Activated naive CD4-positive, alpha-beta T cell treated with anti-CD3 and anti-CD28 coated beads for 36 hours (primary cell): ENCODE measurements around the gene DIP2A. TPM values are rescaled to one million over a fixed set of nuclear protein-coding genes. Genes with fewer than 3 reads are reported as not detected.

Experiments
- CTCF ChIA-PET: fragments of 350-600 bp; sonication (Branson Sonifier 250); formaldehyde crosslinking; loops from one replicate; lab custom pipeline; 2021; ENCODE audit warnings: antibody characterized with exemption; lab: Charles Lee
- DNase-seq: peaks from one replicate; pipeline ENCODE4 v3.0.0-alpha.2; 2020
- H3K27ac Mint-ChIP-seq: one replicate; pipeline ENCODE4 v1.8.0; 2021; ENCODE audit warnings: mild to moderate bottlenecking, mixed read lengths
- H3K27me3 Mint-ChIP-seq: one replicate; pipeline ENCODE4 v1.8.0; 2021; ENCODE audit warnings: low read depth, mixed read lengths
- H3K36me3 Mint-ChIP-seq: one replicate; pipeline ENCODE4 v1.8.0; 2021; ENCODE audit warnings: low read depth, mixed read lengths
- H3K4me1 Mint-ChIP-seq: one replicate; pipeline ENCODE4 v1.8.0; 2021; ENCODE audit warnings: low read depth, mixed read lengths
- H3K4me3 Mint-ChIP-seq: one replicate; pipeline ENCODE4 v1.8.0; 2021; ENCODE audit warnings: mild to moderate bottlenecking, moderate library complexity, mixed read lengths
- H3K9me3 Mint-ChIP-seq: one replicate; pipeline ENCODE4 v1.8.0; 2021; ENCODE audit warnings: mixed read lengths
- intact Hi-C: fragments of 100-400 bp; cut with micrococcal nuclease; formaldehyde crosslinking; loops from one replicate; pipeline ENCODE4 v1.15.1; 2023
- total RNA-seq, 2 experiments: library from RNA; stranded (reverse); gene quantifications; one replicate each; pipeline ENCODE4 v1.2.3, GENCODE V29; 2021

DIP2A gene
- total RNA-seq, 2 experiments from 2014 or later = 31.4 to 32.7 TPM

GRCh38 chr21:46600305-46600704, 141.6 kb downstream of the DIP2A start:
- no peaks in the 10 kb centered on the region for H3K9me3 Mint-ChIP-seq
- no peak overlapping the region for H3K27ac Mint-ChIP-seq
- no peaks in the 10 kb centered on the region for H3K36me3 Mint-ChIP-seq
- intact Hi-C loops = no loop called here
- H3K4me3 Mint-ChIP-seq = no peak overlapping the region
- CTCF ChIA-PET = interaction anchor here (1.0 kb wide), 1 partner anchor 21 kb away, joined by 3 read pairs; no protein-coding TSS in a partner anchor
- H3K27me3 Mint-ChIP-seq = no peaks in the 10 kb centered on the region
- DNase-seq = no peak
- peaks cover 24% of the 10 kb centered on the region for H3K4me1 Mint-ChIP-seq

GRCh38 chr21:46600978-46601377, 142.3 kb downstream of the DIP2A start:
- CTCF ChIA-PET = interaction anchor here (1.0 kb wide), 1 partner anchor 22 kb away, joined by 3 read pairs; no protein-coding TSS in a partner anchor
- no peaks in the 10 kb centered on the region for H3K9me3 Mint-ChIP-seq
- no peaks in the 10 kb centered on the region for H3K27me3 Mint-ChIP-seq
- no peak for DNase-seq
- H3K36me3 Mint-ChIP-seq = no peaks in the 10 kb centered on the region
- peaks cover 31% of the 10 kb centered on the region for H3K4me1 Mint-ChIP-seq
- no peak overlapping the region for H3K4me3 Mint-ChIP-seq
- intact Hi-C loops = no loop called here
- no peak overlapping the region for H3K27ac Mint-ChIP-seq

- DNase-seq = no peak
- Mint-ChIP-seq H3K4me1 (peaks cover 49% of the 10 kb centered on the region), H3K27me3 (no peaks in the 10 kb centered on the region), H3K36me3 (no peaks in the 10 kb centered on the region), H3K27ac (no peak overlapping the region), H3K4me3 (no peak overlapping the region), H3K9me3 (no peaks in the 10 kb centered on the region)
- intact Hi-C loops = no loop called here
- CTCF ChIA-PET = no interaction called here
These were observed 144.5 kb downstream of the DIP2A start for GRCh38 chr21:46603228-46603627.

- no peak for DNase-seq
- intact Hi-C loops = no loop called here
- peaks cover 40% of the 10 kb centered on the region for H3K4me1 Mint-ChIP-seq
- H3K9me3 Mint-ChIP-seq = no peaks in the 10 kb centered on the region
- H3K36me3 Mint-ChIP-seq = no peaks in the 10 kb centered on the region
- H3K27ac Mint-ChIP-seq = no peak overlapping the region
- no peaks in the 10 kb centered on the region for H3K27me3 Mint-ChIP-seq
- CTCF ChIA-PET = no interaction called here
- H3K4me3 Mint-ChIP-seq = no peak overlapping the region
These were observed 145.8 kb downstream of the DIP2A start for GRCh38 chr21:46604329-46604974.

- Mint-ChIP-seq H3K36me3 (no peaks in the 10 kb centered on the region), H3K27ac (no peak within 1 kb of the TSS), H3K4me3 (no peak within 1 kb of the TSS), H3K27me3 (no peaks in the 10 kb centered on the region), H3K9me3 (no peaks in the 10 kb centered on the region), H3K4me1 (peaks cover 33% of the 10 kb centered on the region)
- CTCF ChIA-PET = no interaction called here
- no peak for DNase-seq
- intact Hi-C loops = loop anchor here (1.0 kb wide), 1 partner anchor 30 kb away; the partner anchor contains the start of gene PRMT2
These were observed 146.5 kb downstream of the DIP2A start, which contains the start of gene S100B for GRCh38 chr21:46604975-46605766. S100B (minus strand) TSS chr21:46605082; CDS start chr21:46602415, 2,667 bp downstream.

GRCh38 chr21:46605767-46606426, 147.2 kb downstream of the DIP2A start:
- DNase-seq = peak; percentile 55
- Mint-ChIP-seq H3K27ac (peak overlapping the region; percentile 39), H3K4me1 (peaks cover 33% of the 10 kb centered on the region), H3K4me3 (no peak overlapping the region), H3K27me3 (no peaks in the 10 kb centered on the region), H3K9me3 (peaks cover 3% of the 10 kb centered on the region), H3K36me3 (no peaks in the 10 kb centered on the region)
- intact Hi-C loops = loop anchor here (1.0 kb wide), 1 partner anchor 29 kb away; the partner anchor contains the start of gene PRMT2
- CTCF ChIA-PET = no interaction called here

- no peak overlapping the region for H3K27ac Mint-ChIP-seq
- peaks cover 33% of the 10 kb centered on the region for H3K4me1 Mint-ChIP-seq
- intact Hi-C loops = no loop called here
- no peak overlapping the region for H3K4me3 Mint-ChIP-seq
- DNase-seq = no peak
- H3K27me3 Mint-ChIP-seq = no peaks in the 10 kb centered on the region
- H3K9me3 Mint-ChIP-seq = peaks cover 3% of the 10 kb centered on the region
- CTCF ChIA-PET = no interaction called here
- H3K36me3 Mint-ChIP-seq = no peaks in the 10 kb centered on the region
These were observed 147.7 kb downstream of the DIP2A start for GRCh38 chr21:46606427-46606813.

- Mint-ChIP-seq H3K36me3 (no peaks in the 10 kb centered on the region), H3K9me3 (peaks cover 3% of the 10 kb centered on the region), H3K27me3 (no peaks in the 10 kb centered on the region), H3K4me1 (peaks cover 33% of the 10 kb centered on the region), H3K4me3 (no peak overlapping the region), H3K27ac (no peak overlapping the region)
- intact Hi-C loops = no loop called here
- no peak for DNase-seq
- CTCF ChIA-PET = interaction anchor here (1.0 kb wide), 1 partner anchor 32 kb away, joined by 4 read pairs; no protein-coding TSS in a partner anchor
These were observed 148.9 kb downstream of the DIP2A start for GRCh38 chr21:46607636-46608035.

- Mint-ChIP-seq H3K27me3 (no peaks in the 10 kb centered on the region), H3K4me3 (no peak overlapping the region), H3K27ac (no peak overlapping the region), H3K4me1 (peaks cover 33% of the 10 kb centered on the region), H3K9me3 (peaks cover 7% of the 10 kb centered on the region), H3K36me3 (no peaks in the 10 kb centered on the region)
- DNase-seq = no peak
- intact Hi-C loops = no loop called here
- CTCF ChIA-PET = interaction anchor here (1.0 kb wide), 1 partner anchor 31 kb away, joined by 4 read pairs; no protein-coding TSS in a partner anchor
These were observed 150.0 kb downstream of the DIP2A start for GRCh38 chr21:46608672-46609111.

GRCh38 chr21:46610018-46610701, 151.5 kb downstream of the DIP2A start:
- DNase-seq = no peak
- H3K4me3 Mint-ChIP-seq = no peak overlapping the region
- H3K27ac Mint-ChIP-seq = no peak overlapping the region
- CTCF ChIA-PET = no interaction called here
- intact Hi-C loops = no loop called here
- peaks cover 7% of the 10 kb centered on the region for H3K9me3 Mint-ChIP-seq
- no peaks in the 10 kb centered on the region for H3K36me3 Mint-ChIP-seq
- H3K4me1 Mint-ChIP-seq = peaks cover 28% of the 10 kb centered on the region
- H3K27me3 Mint-ChIP-seq = no peaks in the 10 kb centered on the region

- no peak overlapping the region for H3K27ac Mint-ChIP-seq
- H3K9me3 Mint-ChIP-seq = peaks cover 7% of the 10 kb centered on the region
- no peak for DNase-seq
- peaks cover 12% of the 10 kb centered on the region for H3K4me1 Mint-ChIP-seq
- CTCF ChIA-PET = interaction anchor here (0.6 kb wide), 1 partner anchor 44 kb away, joined by 4 read pairs; no protein-coding TSS in a partner anchor
- no peaks in the 10 kb centered on the region for H3K27me3 Mint-ChIP-seq
- H3K4me3 Mint-ChIP-seq = no peak overlapping the region
- no peaks in the 10 kb centered on the region for H3K36me3 Mint-ChIP-seq
- intact Hi-C loops = no loop called here
These were observed 154.7 kb downstream of the DIP2A start for GRCh38 chr21:46613391-46613790.

GRCh38 chr21:46616050-46616449, 157.4 kb downstream of the DIP2A start:
- Mint-ChIP-seq H3K36me3 (no peaks in the 10 kb centered on the region), H3K27ac (no peak overlapping the region), H3K27me3 (no peaks in the 10 kb centered on the region), H3K4me1 (peaks cover 20% of the 10 kb centered on the region), H3K9me3 (peaks cover 3% of the 10 kb centered on the region), H3K4me3 (no peak overlapping the region)
- intact Hi-C loops = no loop called here
- CTCF ChIA-PET = no interaction called here
- no peak for DNase-seq
